TTC549 (cell line): ENCODE data around the gene YTHDC1.

Experiments
- FAIRE-seq: peaks from 2 replicates; lab custom pipeline; 2012; peaks lifted over from hg19 to GRCh38; lab: Jason Lieb, UNC

Gene YTHDC1

GRCh38 chr4:68358988-68359387 is 9.1 kb upstream of the YTHDC1 start:
- no peak for FAIRE-seq

GRCh38 chr4:68352791-68353190 is 2.9 kb upstream of the YTHDC1 start:
- no peak for FAIRE-seq

GRCh38 chr4:68349279-68349648 is 626 bp downstream of the YTHDC1 start:
- no peak for FAIRE-seq

- no peak for FAIRE-seq
Measured at GRCh38 chr4:68348577-68348976, 1.3 kb downstream of the YTHDC1 start.

- FAIRE-seq = no peak
Measured at GRCh38 chr4:68347845-68348244, 2.0 kb downstream of the YTHDC1 start.

- no peak for FAIRE-seq
Measured at GRCh38 chr4:68346461-68346860, 3.4 kb downstream of the YTHDC1 start.

- no peak for FAIRE-seq
Measured at GRCh38 chr4:68344785-68345184, 5.1 kb downstream of the YTHDC1 start.

GRCh38 chr4:68344049-68344448 is 5.8 kb downstream of the YTHDC1 start:
- no peak for FAIRE-seq

GRCh38 chr4:68342134-68342533 is 7.8 kb downstream of the YTHDC1 start:
- no peak for FAIRE-seq

GRCh38 chr4:68338625-68339024 is 11.3 kb downstream of the YTHDC1 start:
- no peak for FAIRE-seq

- no peak for FAIRE-seq
Measured at GRCh38 chr4:68337522-68337921, 12.4 kb downstream of the YTHDC1 start.

- FAIRE-seq = no peak
Measured at GRCh38 chr4:68337004-68337403, 12.9 kb downstream of the YTHDC1 start.

- FAIRE-seq = no peak
Measured at GRCh38 chr4:68336530-68336929, 13.4 kb downstream of the YTHDC1 start.

- FAIRE-seq = no peak
Measured at GRCh38 chr4:68326141-68326540, 23.7 kb downstream of the YTHDC1 start.

- no peak for FAIRE-seq
Measured at GRCh38 chr4:68324519-68325262, 25.2 kb downstream of the YTHDC1 start.

- no peak for FAIRE-seq
Measured at GRCh38 chr4:68319040-68319439, 30.9 kb downstream of the YTHDC1 start.

- no peak for FAIRE-seq
Measured at GRCh38 chr4:68316193-68316969, 33.5 kb downstream of the YTHDC1 start.

- no peak for FAIRE-seq
Measured at GRCh38 chr4:68310651-68311247, 39.1 kb downstream of the YTHDC1 start.

GRCh38 chr4:68304731-68305130 is 45.2 kb downstream of the YTHDC1 start:
- no peak for FAIRE-seq

- no peak for FAIRE-seq
Measured at GRCh38 chr4:68299492-68300457, 50.1 kb downstream of the YTHDC1 start.

GRCh38 chr4:68297137-68297536 is 52.8 kb downstream of the YTHDC1 start:
- no peak for FAIRE-seq

GRCh38 chr4:68291256-68291655 is 58.6 kb downstream of the YTHDC1 start:
- FAIRE-seq = no peak
